IPS DF 6.9 (cell line): ENCODE results near the gene GLS.

ENCODE experiments used
- DNase-seq: peaks from one replicate; pipeline ENCODE4 v3.0.0-alpha.2; 2013; ENCODE audit warnings: low read depth, low spot score
- H3K27ac ChIP-seq: one replicate; pipeline ENCODE4 v1.5.1; 2013; ENCODE audit warnings: low read length, control low read depth
- H3K27me3 ChIP-seq: 2 replicates; pipeline ENCODE4 v1.6.1; 2013; ENCODE audit warnings: mild to moderate bottlenecking, low read length; ENCODE audit not compliant: control insufficient read depth, insufficient read depth
- H3K36me3 ChIP-seq: 2 replicates; pipeline ENCODE4 v1.6.1; 2013; ENCODE audit warnings: low read length; ENCODE audit not compliant: control insufficient read depth, insufficient read depth
- H3K4me1 ChIP-seq: 2 replicates; pipeline ENCODE4 v1.6.1; 2013; ENCODE audit warnings: low read length; ENCODE audit not compliant: control insufficient read depth, insufficient read depth
- H3K4me3 ChIP-seq: 2 replicates; pipeline ENCODE4 v1.5.1; 2013; ENCODE audit warnings: mild to moderate bottlenecking, low read length
- H3K9me3 ChIP-seq: 2 replicates; pipeline ENCODE4 v1.6.1; 2013; ENCODE audit warnings: low read length, inconsistent platforms; ENCODE audit not compliant: control insufficient read depth, insufficient read depth
- WGBS: extraction: QIAGEN DNeasy Blood & Tissue Kit; methylation state at CpG from one replicate; pipeline ENCODE4 v1.1.7; 2013; ENCODE audit warnings: mixed read lengths, missing lambda C conversion rate; ENCODE audit not compliant: insufficient read length, insufficient coverage; 5-methylcytosine and 5-hydroxymethylcytosine counted together

The GLS gene

DNA sequence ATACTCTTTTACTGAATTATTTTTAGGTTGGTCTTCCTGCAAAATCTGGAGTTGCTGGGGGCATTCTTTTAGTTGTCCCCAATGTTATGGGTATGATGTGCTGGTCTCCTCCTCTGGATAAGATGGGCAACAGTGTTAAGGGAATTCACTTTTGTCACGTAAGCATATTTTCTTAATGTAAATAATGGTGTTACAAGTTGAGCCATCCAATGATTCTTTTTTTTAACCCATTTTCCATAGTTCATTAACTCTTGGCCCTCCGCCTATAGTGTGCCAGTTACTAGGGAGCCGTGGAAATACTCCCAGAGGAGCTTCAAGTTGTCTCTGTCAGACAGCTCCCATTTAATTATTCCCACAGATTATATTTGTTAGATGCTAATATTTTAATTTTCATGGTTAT is 49.8 kb downstream of the GLS start:
- no peaks in the 10 kb centered on the region for H3K36me3 ChIP-seq

DNA sequence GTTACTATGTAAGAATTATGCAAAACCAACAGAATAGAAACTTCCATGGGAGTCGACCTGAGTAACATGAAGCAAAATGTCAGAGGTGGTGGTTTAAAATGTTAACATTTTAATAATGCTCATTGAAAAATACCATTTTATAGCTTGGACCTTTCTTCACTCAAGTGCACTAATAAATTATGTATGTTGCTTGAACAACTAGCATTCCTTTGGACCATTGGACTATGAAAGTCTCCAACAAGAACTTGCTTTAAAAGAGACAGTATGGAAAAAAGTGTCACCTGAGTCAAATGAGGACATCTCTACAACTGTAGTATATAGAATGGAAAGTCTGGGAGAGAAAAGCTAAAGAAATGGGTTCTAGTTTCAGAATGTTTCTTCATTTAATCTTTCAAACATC is 51.9 kb downstream of the GLS start:
- no peaks in the 10 kb centered on the region for H3K27me3 ChIP-seq
- WGBS, result no CpG with 5 or more reads among the region's 1 CpG
- no peaks in the 10 kb centered on the region for H3K36me3 ChIP-seq
- no peaks in the 10 kb centered on the region for H3K4me1 ChIP-seq
- no peak for DNase-seq
- H3K4me3 ChIP-seq, result no peak overlapping the region
- H3K27ac ChIP-seq, result no peak overlapping the region
- H3K9me3 ChIP-seq, result no peaks in the 10 kb centered on the region

More for the DNA sequence above, 49.8 kb downstream of the GLS start:
- H3K4me1 ChIP-seq, result no peaks in the 10 kb centered on the region
- no peak overlapping the region for H3K27ac ChIP-seq
- no peak for DNase-seq
- H3K27me3 ChIP-seq, result no peaks in the 10 kb centered on the region
- no peaks in the 10 kb centered on the region for H3K9me3 ChIP-seq
- WGBS, result no CpG with 5 or more reads among the region's 3 CpGs
- H3K4me3 ChIP-seq, result no peak overlapping the region

GRCh38 chr2:190933361-190933760 is 52.7 kb downstream of the GLS start:
- Histone ChIP-seq H3K27ac (no peak overlapping the region), H3K36me3 (no peaks in the 10 kb centered on the region), H3K9me3 (no peaks in the 10 kb centered on the region), H3K4me1 (no peaks in the 10 kb centered on the region), H3K27me3 (no peaks in the 10 kb centered on the region), H3K4me3 (no peak overlapping the region)
- no peak for DNase-seq

GRCh38 chr2:190935054-190935453 is 54.4 kb downstream of the GLS start:
- Histone ChIP-seq H3K27ac (no peak overlapping the region), H3K4me3 (no peak overlapping the region), H3K36me3 (no peaks in the 10 kb centered on the region), H3K27me3 (no peaks in the 10 kb centered on the region), H3K9me3 (no peaks in the 10 kb centered on the region), H3K4me1 (no peaks in the 10 kb centered on the region)
- no peak for DNase-seq

- H3K9me3 ChIP-seq, result no peaks in the 10 kb centered on the region
- no peaks in the 10 kb centered on the region for H3K27me3 ChIP-seq
- no CpG with 5 or more reads among the region's 1 CpG for WGBS
- DNase-seq, result no peak
- no peak overlapping the region for H3K27ac ChIP-seq
- H3K4me1 ChIP-seq, result no peaks in the 10 kb centered on the region
- no peak overlapping the region for H3K4me3 ChIP-seq
- no peaks in the 10 kb centered on the region for H3K36me3 ChIP-seq
These were observed 58.2 kb downstream of the GLS start for GRCh38 chr2:190938771-190939335.

GRCh38 chr2:190940454-190940853 is 59.8 kb downstream of the GLS start:
- no peak for DNase-seq
- no peaks in the 10 kb centered on the region for H3K4me1 ChIP-seq
- no peaks in the 10 kb centered on the region for H3K9me3 ChIP-seq
- H3K27ac ChIP-seq, result no peak overlapping the region
- no peaks in the 10 kb centered on the region for H3K36me3 ChIP-seq
- no CpG with 5 or more reads among the region's 1 CpG for WGBS
- no peak overlapping the region for H3K4me3 ChIP-seq
- H3K27me3 ChIP-seq, result no peaks in the 10 kb centered on the region

DNA sequence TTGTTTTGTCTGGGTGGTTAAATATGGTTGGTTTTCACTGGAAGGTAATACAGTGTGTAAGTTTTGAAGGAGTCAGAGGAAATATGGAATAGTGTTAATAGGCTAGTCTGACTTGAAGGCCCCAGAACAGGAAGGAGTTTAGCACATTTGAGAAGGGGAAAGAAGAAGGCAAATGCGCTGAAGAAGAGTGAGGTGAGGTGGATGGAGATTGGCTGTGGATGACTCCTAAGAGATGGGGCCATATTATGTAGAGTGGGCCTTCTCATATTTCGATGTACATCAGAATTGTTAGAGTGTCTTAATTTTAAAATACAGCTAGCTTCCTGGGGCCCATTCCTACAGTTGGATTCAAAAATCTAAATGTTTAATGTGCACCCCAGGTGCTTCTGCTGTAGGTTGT is 61.0 kb downstream of the GLS start:
- WGBS, result no CpG with 5 or more reads among the region's 2 CpGs
- H3K4me1 ChIP-seq, result no peaks in the 10 kb centered on the region

DNA sequence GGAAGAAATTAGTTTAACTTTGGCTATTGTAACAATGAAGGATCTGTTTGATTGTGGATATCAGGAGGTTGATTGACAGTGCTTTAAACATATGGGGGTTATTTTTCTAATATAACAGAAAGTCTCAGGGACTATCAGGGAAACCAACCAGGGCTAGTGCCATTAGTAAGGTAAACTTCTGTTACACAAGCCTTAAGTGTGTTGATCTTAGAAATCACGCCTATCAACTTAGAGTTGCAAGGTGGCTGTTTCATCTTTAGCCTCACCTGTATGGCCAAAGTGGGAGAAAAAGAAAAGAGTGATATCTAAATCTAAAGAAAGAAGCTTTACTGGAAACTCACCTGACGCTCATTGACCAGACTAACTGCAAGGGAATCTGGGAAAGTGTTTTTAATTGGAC is 62.1 kb downstream of the GLS start:
- no CpG with 5 or more reads among the region's 2 CpGs for WGBS
- H3K27me3 ChIP-seq, result no peaks in the 10 kb centered on the region
- DNase-seq, result no peak
- no peaks in the 10 kb centered on the region for H3K9me3 ChIP-seq
- no peaks in the 10 kb centered on the region for H3K36me3 ChIP-seq
- H3K4me3 ChIP-seq, result no peak overlapping the region
- H3K4me1 ChIP-seq, result no peaks in the 10 kb centered on the region
- H3K27ac ChIP-seq, result no peak overlapping the region

More for the DNA sequence above, 61.0 kb downstream of the GLS start:
- no peak for DNase-seq
- Histone ChIP-seq H3K9me3 (no peaks in the 10 kb centered on the region), H3K27ac (no peak overlapping the region), H3K27me3 (no peaks in the 10 kb centered on the region), H3K4me3 (no peak overlapping the region), H3K36me3 (no peaks in the 10 kb centered on the region)

DNA sequence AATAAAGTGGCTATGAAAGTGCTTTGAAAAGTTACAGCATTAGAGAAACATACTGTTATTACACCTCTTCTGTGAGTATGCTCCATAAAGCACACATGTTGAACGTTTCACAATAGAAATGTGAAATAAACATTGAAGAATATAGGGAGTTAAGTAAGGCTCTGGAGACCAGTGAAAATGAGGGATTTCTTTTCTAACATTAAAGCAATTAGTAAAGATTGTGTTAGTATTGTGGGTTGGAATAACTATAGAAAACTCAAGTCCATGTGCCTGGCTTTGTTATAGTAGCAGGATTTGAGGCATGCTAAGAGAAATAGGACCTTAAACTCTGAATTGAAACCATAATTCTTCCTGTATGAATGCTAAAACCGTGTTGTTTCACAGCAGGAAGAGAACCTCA is 63.1 kb downstream of the GLS start:
- WGBS, result no CpG with 5 or more reads among the region's 2 CpGs
- Histone ChIP-seq H3K36me3 (no peaks in the 10 kb centered on the region), H3K4me1 (no peaks in the 10 kb centered on the region), H3K27me3 (no peaks in the 10 kb centered on the region), H3K27ac (no peak overlapping the region), H3K4me3 (no peak overlapping the region), H3K9me3 (no peaks in the 10 kb centered on the region)
- no peak for DNase-seq

GRCh38 chr2:190947141-190947540 is 66.5 kb downstream of the GLS start:
- no peak overlapping the region for H3K27ac ChIP-seq
- no peaks in the 10 kb centered on the region for H3K4me1 ChIP-seq
- no CpG with 5 or more reads among the region's 1 CpG for WGBS
- no peak overlapping the region for H3K4me3 ChIP-seq
- H3K9me3 ChIP-seq, result no peaks in the 10 kb centered on the region
- no peaks in the 10 kb centered on the region for H3K36me3 ChIP-seq
- H3K27me3 ChIP-seq, result no peaks in the 10 kb centered on the region
- DNase-seq, result no peak

GRCh38 chr2:190947711-190948251 is 67.2 kb downstream of the GLS start:
- DNase-seq, result no peak
- Histone ChIP-seq H3K4me1 (no peaks in the 10 kb centered on the region), H3K9me3 (no peaks in the 10 kb centered on the region), H3K36me3 (no peaks in the 10 kb centered on the region), H3K4me3 (no peak overlapping the region), H3K27me3 (no peaks in the 10 kb centered on the region), H3K27ac (no peak overlapping the region)
- no CpG with 5 or more reads among the region's 2 CpGs for WGBS
